ENCODE results near the gene CYP19A1.

DNA sequence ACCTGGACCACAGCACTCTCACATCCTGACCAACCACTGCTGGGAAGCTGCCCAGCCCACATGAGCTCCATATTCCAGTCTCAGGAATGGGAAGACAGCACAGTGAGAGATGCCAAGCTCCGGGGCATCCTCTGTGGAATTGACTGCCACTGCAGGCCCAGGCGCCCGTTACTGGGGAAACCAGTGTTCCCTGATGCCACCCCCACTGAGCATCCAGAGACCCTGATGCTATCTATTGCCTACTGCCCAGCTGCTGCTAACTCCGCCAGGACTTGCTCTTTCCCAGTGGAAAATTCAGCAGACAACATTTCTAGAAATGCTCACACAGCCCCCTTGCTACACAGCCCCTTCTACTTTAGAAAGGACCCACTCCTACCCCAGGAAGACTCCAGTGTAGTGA lies 57.6 kb downstream of the CYP19A1 start:
- TF ChIP-seq POLR2A (IDR thresholded peaks at IDR 0.05; ENCODE audit: low read length) = no peak
- TF ChIP-seq GATA1 (IDR thresholded peaks at IDR 0.05; ENCODE audit: low read depth, low read length) = no peak

Data from erythroblast (primary cell).